Neural progenitor cell (in vitro differentiated cells): ENCODE results near the gene CELA3A.
"Not testable (repeated sequence)": the region's sequence is repeated elsewhere in the genome, so short reads cannot be mapped to it uniquely, and the experiment has no call there.

Experiments
- CTCF ChIP-seq: fragments of 200-600 bp; sonication (generic); IDR thresholded peaks from 2 replicates; pipeline ENCODE4 v1.5.1; 2017; ENCODE audit warnings: antibody characterized with exemption, mild to moderate bottlenecking
- EZH2 ChIP-seq: fragments of 200-600 bp; sonication (generic); IDR thresholded peaks from 2 replicates; pipeline ENCODE4 v1.6.1; 2017; ENCODE audit warnings: antibody characterized with exemption, mild to moderate bottlenecking, moderate library complexity
- EZH2phosphoT487 ChIP-seq: fragments of 200-600 bp; sonication (generic); IDR thresholded peaks from 2 replicates; pipeline ENCODE4 v1.6.1; 2017; ENCODE audit warnings: antibody characterized with exemption

GRCh38 chr1:22007262-22007661, 5.8 kb downstream of the CELA3A start:
- not testable (repeated sequence) for TF ChIP-seq CTCF, EZH2, EZH2phosphoT487
